Activated T-cell treated with anti-CD3 and anti-CD28 coated beads for 24 hours (primary cell): ENCODE measurements around the gene PAN3.

ENCODE experiments used
- DNase-seq: peaks from one replicate; pipeline ENCODE4 v3.0.0-alpha.2; 2020; ENCODE audit warnings: low read depth

The PAN3 gene

DNA sequence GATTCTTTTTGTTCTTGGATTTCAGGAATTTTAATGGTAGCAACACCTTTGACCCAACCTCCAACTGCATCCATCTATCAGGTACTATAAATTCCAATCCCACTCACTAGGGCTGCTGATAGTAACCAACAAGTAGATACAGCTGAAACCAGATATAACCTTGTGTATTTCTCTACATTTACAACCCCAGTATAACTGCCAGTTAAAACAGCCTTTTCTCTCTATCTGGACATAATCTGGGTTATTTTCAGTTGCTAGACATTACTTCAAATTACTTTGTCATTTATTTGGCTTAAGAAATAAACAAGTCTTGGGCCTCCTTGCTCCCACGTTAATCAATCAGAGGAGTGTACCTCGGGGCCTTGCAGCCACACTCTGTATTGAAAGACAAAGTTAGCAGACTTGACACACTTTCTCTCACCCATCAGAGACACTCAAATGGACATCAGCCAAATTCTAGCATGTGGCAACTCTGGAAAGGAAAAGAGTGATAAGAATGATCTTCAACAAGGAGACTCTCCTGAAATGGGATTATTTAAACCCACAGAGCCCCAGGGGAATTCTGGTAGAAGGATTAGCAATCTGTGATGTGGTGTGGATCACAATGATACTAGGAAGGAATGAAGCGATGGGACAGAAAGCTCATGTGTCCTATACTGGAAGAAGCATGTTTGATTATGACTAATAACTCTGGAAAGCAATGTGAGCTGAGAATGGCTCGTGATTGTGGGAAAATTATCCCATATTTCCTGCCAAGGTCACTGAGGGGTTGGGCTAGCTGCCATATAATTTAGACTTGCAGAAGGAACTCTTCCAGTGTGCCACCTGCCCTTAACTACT lies 199.0 kb downstream of the PAN3 start:
- no peak for DNase-seq

DNA sequence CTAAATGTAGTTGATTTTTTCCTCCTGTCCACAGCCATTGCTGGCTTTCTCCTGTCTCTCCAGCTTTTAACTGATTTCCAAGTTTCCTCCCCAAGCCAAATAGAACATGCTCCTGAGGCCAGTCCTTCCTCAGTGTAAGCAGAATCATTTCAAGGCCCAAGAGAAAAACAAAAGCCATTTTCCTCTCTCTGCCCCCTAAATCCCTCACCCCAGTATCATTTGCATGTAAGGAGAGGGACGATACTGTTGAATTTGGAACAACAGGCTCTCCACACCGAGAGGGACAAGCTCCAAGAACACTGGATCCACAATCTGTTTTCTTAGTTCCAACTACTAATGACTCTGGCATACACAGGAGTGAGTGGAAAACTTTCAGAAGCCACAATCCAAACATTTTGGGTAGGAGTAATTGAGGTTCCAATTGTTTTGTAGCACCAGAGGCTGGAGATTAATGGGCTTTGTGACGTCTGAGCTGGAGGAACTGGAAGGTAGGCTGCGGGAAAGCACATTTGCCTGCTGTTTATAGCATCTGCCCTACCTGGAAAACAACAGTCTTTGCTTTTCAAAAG lies 199.7 kb downstream of the PAN3 start:
- no peak for DNase-seq

- DNase-seq: no peak
These were observed 200.4 kb downstream of the PAN3 start for GRCh38 chr13:28338742-28339141.

- DNase-seq: no peak
These were observed 201.1 kb downstream of the PAN3 start for GRCh38 chr13:28339419-28339818.

DNA sequence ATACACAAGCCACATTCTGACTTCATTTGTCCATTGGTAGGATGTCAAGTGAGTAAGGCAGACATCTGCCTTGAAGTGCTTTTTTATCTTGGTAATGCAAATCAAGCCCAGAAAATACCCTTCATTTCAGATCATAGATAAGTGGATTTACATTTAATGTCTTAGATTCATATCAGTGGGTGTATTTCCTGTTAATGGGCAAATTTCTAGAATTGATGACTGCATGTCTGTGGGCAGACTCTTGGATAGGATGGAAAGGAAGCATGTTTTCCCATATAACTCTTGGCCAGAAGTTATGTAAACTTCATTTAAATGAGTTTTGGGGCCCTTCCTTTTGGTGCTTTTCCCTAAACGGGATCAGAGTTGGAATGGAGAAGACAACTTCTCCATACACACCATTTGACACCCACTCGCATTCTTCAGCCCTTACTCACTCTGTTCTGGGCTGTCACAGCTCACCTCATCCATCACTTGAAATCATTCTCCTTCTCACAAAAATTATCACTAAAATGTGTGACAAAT lies 202.0 kb downstream of the PAN3 start:
- DNase-seq: no peak

DNA sequence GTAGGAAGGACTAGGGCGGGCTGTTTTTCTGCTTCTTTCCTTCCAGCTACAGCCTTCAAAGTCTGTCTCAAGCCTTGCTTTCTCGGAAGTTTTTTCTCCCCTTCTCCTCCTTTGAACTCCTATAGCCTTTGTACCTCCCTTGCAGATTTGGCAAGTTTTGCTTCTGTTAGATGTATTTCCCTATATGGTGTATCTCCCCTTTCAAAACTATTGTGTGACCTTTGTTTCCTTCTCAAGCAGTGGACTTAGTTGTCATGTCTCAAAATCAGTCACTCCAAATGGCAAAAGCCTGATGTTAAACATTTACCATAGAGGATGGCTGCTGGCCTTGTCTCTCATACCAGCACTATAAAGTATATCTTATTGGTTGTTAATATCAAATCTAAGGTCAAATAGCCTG lies 203.9 kb downstream of the PAN3 start:
- DNase-seq: no peak

DNA sequence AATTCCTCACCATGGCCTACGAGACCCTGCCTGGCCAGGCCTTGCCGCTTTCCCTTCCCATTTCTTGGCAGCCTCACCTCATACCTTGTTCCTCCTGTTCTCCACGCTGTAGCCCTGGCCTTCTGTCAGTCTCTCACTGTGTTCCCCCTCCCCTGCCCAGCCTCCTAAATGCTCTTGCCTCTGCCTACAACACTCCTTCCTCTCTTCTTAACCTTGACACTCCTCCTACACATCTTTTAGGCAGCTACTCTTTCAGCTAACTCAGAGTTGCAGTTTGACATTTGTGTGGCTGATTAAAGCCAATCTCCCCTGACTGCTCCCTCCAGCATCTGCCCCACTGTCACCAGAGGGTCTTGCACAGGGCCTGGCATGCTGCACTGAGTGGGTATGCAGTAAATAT lies 205.8 kb downstream of the PAN3 start:
- DNase-seq: no peak
